OCI-LY7 (cell line): ENCODE measurements around the gene FAM13A. TPM values are rescaled to one million over a fixed set of nuclear protein-coding genes. Genes with fewer than 3 reads are reported as not detected.

Source experiments
- BruUV-seq: library from RNA; stranded (reverse); fragments of 400-500 nt; replicated peaks from 2 replicates; lab custom pipeline; 2021; lab: Mats Ljungman, UMichigan
- CTCF ChIA-PET: fragments of 300-600 bp; sonication (Branson Sonifier 250); formaldehyde crosslinking; loops from one replicate; lab custom pipeline; 2022; ENCODE audit warnings: antibody characterized with exemption; ENCODE audit not compliant: unreplicated experiment; lab: Charles Lee
- POLR2A ChIA-PET: fragments of 300-600 bp; sonication (Branson Sonifier 250); formaldehyde crosslinking; loops from one replicate; lab custom pipeline; 2022; ENCODE audit warnings: antibody characterized with exemption; lab: Charles Lee
- DNase-seq: peaks from one replicate; pipeline ENCODE4 v3.0.0-alpha.2; 2015; ENCODE audit warnings: low spot score
- H2AFZ ChIP-seq: fragments of 200-600 bp; sonication (generic), shearing (Covaris generic); 2 replicates; pipeline ENCODE4 v1.6.1; 2014; ENCODE audit warnings: mild to moderate bottlenecking, antibody characterized with exemption, low read length, moderate library complexity
- H3K27ac ChIP-seq: fragments of 200-600 bp; sonication (generic); 2 replicates; pipeline ENCODE4 v1.5.1; 2014; ENCODE audit warnings: mixed run types, low read depth, mild to moderate bottlenecking, moderate library complexity, low read length, inconsistent platforms; ENCODE audit not compliant: poor library complexity, severe bottlenecking
- H3K36me3 ChIP-seq: fragments of 200-600 bp; sonication (generic); 2 replicates; pipeline ENCODE4 v1.6.1; 2014; ENCODE audit warnings: mild to moderate bottlenecking, antibody characterized with exemption, low read length, moderate library complexity, mixed read lengths; ENCODE audit not compliant: insufficient read depth
- H3K4me1 ChIP-seq: fragments of 200-600 bp; sonication (generic); 2 replicates; pipeline ENCODE4 v1.5.1; 2014; ENCODE audit warnings: mild to moderate bottlenecking, low read length; ENCODE audit not compliant: insufficient read depth, poor library complexity, severe bottlenecking
- H3K4me2 ChIP-seq: fragments of 200-600 bp; sonication (generic); 2 replicates; pipeline ENCODE4 v1.6.1; 2014; ENCODE audit warnings: mild to moderate bottlenecking, low read length
- H3K4me3 ChIP-seq: fragments of 200-600 bp; sonication (generic); 2 replicates; pipeline ENCODE4 v1.5.1; 2014; ENCODE audit warnings: mild to moderate bottlenecking, low read depth, low read length; ENCODE audit not compliant: poor library complexity, severe bottlenecking
- H3K79me2 ChIP-seq: fragments of 200-600 bp; sonication (generic); 2 replicates; pipeline ENCODE4 v1.6.1; 2016; ENCODE audit warnings: low read depth, mild to moderate bottlenecking, low read length, moderate library complexity, mixed read lengths; ENCODE audit not compliant: insufficient read depth
- H3K9me2 ChIP-seq: fragments of 200-600 bp; sonication (generic); 2 replicates; pipeline ENCODE4 v1.6.1; 2016; ENCODE audit warnings: mild to moderate bottlenecking, low read length, mixed read lengths; ENCODE audit not compliant: insufficient read depth
- H3K9me3 ChIP-seq: fragments of 200-600 bp; sonication (generic); 2 replicates; pipeline ENCODE4 v1.6.1; 2014; ENCODE audit warnings: mild to moderate bottlenecking, mixed run types, low read length, mixed read lengths
- H4K20me1 ChIP-seq: fragments of 200-600 bp; sonication (generic); 2 replicates; pipeline ENCODE4 v1.6.1; 2014; ENCODE audit warnings: mild to moderate bottlenecking, antibody characterized with exemption, low read length, moderate library complexity, mixed read lengths; ENCODE audit not compliant: insufficient read depth
- CTCF ChIP-seq: fragments of 200-600 bp; sonication (generic); conservative IDR thresholded peaks from 2 replicates; pipeline ENCODE4 v1.5.1; 2014; ENCODE audit warnings: mild to moderate bottlenecking, antibody characterized with exemption, low read length, moderate library complexity, mixed read lengths
- EZH2phosphoT487 ChIP-seq: fragments of 200-600 bp; sonication (generic); IDR thresholded peaks from 2 replicates; pipeline ENCODE4 v1.6.1; 2018; ENCODE audit warnings: low read depth, borderline replicate concordance, mild to moderate bottlenecking, mixed run types, antibody characterized with exemption, low read length, moderate library complexity, mixed read lengths
- intact Hi-C: fragments of 100-400 bp; cut with micrococcal nuclease; formaldehyde crosslinking; loops from one replicate; pipeline ENCODE4 v1.10.0; 2022; ENCODE audit not compliant: unreplicated experiment
- total RNA-seq, 2 experiments: library from RNA; depleted of rRNA in 1 of 2; stranded (reverse); fragments of >200 nt in 1 of 2; shearing (Covaris generic) in 1 of 2; gene quantifications; 2 replicates each; pipeline ENCODE4 v1.2.3, GENCODE V29; 2014 to 2022

Gene FAM13A
- total RNA-seq, 2 experiments from 2014 or later = not detected

DNA sequence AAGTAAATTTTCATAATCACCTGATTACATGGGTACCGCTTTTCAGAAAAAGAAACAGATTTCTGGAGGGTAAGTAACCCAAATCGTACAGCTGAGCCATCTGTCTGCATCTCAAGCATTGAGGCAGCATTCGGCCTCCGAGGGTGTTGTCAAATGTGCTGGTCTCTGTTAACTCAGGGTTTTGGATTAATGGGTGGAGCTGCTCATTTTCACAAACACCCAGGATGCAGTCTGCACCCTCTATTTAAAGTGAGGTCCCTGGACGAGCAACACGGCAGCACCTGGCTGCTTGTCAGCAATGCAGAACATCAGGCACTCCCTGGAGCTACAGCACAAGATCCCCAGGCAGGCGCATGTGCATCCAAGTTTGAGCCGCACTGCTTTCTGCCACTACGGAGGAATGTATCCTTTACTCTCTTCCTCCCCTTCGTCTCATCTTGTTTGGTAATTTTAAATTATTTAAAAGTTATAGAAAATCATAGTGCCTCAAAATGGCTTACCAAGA lies 334.7 kb downstream of the FAM13A start:
- POLR2A ChIA-PET = interaction anchor here (0.6 to 1.2 kb wide), 2 partner anchors 11 to 17 kb away, joined by 3 read pairs; no protein-coding TSS in a partner anchor
- no peak overlapping the region for H3K4me3 ChIP-seq
- no peak overlapping the region for H3K27ac ChIP-seq
- no peaks in the 10 kb centered on the region for H3K79me2 ChIP-seq
- H3K9me3 ChIP-seq = 0 out of 2 replicates have a peak, but pooled peaks cover 5% of the 10 kb centered on the region
- H4K20me1 ChIP-seq = no peaks in the 10 kb centered on the region
- H2AFZ ChIP-seq = no peak overlapping the region
- H3K4me2 ChIP-seq = no peak overlapping the region
- no peaks in the 10 kb centered on the region for H3K36me3 ChIP-seq
- intact Hi-C loops = no loop called here
- no peaks in the 10 kb centered on the region for H3K4me1 ChIP-seq
- DNase-seq = no peak
- TF ChIP-seq CTCF (no peak), EZH2phosphoT487 (no peak)
- BruUV-seq = no TSS peak
- CTCF ChIA-PET = no interaction called here
- no peaks in the 10 kb centered on the region for H3K9me2 ChIP-seq

- Histone ChIP-seq H3K27ac (no peak overlapping the region), H3K4me3 (no peak overlapping the region), H3K9me3 (0 out of 2 replicates have a peak, but pooled peaks cover 11% of the 10 kb centered on the region), H3K4me1 (no peaks in the 10 kb centered on the region), H3K4me2 (no peak overlapping the region), H3K9me2 (no peaks in the 10 kb centered on the region), H3K79me2 (no peaks in the 10 kb centered on the region), H4K20me1 (no peaks in the 10 kb centered on the region), H2AFZ (no peak overlapping the region), H3K36me3 (no peaks in the 10 kb centered on the region)
- DNase-seq = no peak
- intact Hi-C loops = no loop called here
- TF ChIP-seq EZH2phosphoT487 (no peak), CTCF (no peak)
- no TSS peak for BruUV-seq
- CTCF ChIA-PET = interaction anchor here (0.5 kb wide), 1 partner anchor 567 kb away, joined by 3 read pairs; no protein-coding TSS in a partner anchor
- POLR2A ChIA-PET = no interaction called here
These were observed 336.2 kb downstream of the FAM13A start for GRCh38 chr4:88720451-88721428.
